HG02943 (cell line): Measurements from ENCODE around the gene LRRC8C.
"Not testable (repeated sequence)": the region's sequence is repeated elsewhere in the genome, so short reads cannot be mapped to it uniquely, and the experiment has no call there.

ENCODE experiments used
- ATAC-seq: cut with Tn5 transposase; IDR thresholded peaks from one replicate; pipeline ENCODE4 v1.9.1; 2021; ENCODE audit warnings: mild to moderate bottlenecking, low read depth, moderate library complexity; ENCODE audit not compliant: unreplicated experiment

LRRC8C gene

DNA sequence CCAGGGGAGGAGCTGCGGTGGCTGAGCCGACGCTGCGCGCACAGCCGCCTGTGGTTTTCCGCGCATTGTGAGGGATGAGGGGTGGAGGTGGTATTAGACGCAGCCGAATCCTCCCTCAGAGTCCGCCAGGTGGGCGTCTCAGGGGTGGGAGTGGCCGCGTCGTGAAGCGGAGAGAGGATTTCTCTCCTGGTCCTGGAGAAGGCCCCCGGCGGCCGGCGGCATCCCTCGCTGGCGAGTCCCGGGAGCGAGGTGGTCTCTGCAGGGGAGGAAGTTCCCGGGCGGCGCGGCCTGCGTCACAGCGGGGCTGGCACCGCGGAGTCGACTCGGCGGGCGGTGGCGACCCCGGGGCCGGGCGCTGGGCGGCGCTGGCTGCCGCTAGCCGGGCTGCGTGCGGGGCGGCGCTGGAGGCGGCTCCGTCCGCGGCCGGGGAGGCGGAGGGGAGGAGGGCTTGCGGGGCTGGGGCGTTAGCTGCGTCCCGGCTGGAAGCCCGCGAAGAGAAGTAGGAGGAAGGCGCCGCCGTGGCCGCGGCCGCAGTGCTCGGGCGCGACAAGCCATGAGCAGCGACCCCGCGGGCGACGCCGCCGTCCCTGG is at the start of gene LRRC8C:
Gene LRRC8C, plus strand, starts transcription at position 464 of the 591 bp plus-strand sequence. CDS start 53,354 bp downstream, outside the sequence.
- ATAC-seq: peak; percentile 79

DNA sequence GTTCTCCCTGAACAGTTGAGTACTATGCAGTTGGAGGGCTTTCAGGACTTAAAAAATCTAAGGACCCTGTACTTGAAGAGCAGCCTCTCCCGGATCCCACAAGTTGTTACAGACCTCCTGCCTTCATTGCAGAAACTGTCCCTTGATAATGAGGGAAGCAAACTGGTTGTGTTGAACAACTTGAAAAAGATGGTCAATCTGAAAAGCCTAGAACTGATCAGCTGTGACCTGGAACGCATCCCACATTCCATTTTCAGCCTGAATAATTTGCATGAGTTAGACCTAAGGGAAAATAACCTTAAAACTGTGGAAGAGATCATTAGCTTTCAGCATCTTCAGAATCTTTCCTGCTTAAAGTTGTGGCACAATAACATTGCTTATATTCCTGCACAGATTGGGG is 48.7 kb upstream of the LRRC8C start:
- no peak for ATAC-seq

DNA sequence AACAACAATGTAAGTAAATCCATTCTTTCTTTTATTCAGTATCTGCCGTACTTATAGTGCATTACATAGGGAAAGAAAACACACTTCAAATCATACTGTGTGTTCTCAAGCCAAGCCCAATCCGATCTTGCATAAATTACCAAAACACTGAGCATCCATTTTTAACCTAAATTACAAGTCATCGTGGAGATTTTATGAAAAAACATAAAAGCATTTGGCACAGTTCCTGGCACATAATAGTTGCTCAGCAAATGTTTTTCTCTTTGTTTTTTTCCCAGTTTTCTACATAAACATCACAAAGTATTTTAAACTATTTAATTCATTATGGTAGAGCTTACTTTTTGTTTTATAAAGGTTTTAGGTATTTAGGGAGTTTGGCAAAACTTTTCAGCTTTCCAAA is 48.1 kb upstream of the LRRC8C start:
- no peak for ATAC-seq

DNA sequence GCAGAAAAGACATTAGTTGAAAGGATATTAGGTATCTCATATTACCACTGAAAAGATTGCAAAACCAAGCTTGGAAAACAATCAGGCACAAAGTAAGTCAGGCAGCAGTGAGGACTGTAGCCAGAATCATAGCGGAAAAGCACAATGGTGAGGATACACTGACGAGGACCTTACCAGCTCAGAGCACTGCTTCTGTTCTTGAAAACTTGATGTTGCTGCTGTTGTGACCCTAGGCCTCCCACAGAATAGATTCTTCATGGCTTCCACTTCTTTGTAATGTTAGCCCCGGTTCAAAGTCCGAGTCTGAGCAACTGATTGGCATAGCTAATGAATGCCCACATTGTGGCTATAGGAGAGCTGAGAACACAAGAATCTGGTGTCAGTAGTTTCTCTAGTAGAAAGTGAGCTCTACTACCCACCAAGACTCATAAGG is 45.2 kb upstream of the LRRC8C start:
- no peak for ATAC-seq

DNA sequence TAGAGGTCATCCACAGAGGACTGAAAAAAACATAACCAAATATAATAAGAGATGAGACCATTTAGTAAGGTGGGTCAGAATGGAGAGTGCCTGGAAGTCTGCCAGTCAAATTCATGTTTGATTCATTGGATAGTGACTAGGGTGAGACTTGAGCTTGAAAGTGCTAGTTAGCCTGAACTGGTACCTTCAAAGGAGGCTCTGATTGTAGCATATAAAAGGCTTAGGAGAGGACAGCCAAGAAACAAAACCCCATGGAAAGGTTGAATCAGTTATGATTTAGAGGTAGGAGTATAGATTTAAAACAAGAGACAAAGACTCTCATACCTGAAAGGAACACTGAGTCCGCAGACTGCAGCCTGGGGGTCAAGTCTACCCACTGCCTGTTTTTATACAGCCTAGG is 44.4 kb upstream of the LRRC8C start:
- ATAC-seq: no peak

DNA sequence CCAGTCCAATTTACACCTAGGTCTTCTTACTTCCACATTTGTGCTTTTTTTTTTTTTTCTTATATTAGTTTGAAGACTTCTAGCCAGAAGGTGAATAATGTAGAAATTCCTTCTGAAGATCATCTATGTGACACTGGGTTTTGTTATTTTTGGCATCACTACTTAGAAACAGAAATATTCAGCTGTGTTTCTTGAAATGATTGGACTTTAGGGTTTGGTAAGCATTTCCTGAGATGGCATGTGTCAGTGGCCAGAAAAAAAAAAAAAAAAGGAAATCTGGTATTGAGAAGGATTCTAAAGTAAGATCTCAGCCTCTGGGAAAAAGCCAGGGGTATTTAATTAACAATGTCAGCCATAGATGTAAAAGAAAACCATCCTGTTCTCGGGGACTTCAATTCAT is 43.4 kb upstream of the LRRC8C start:
- ATAC-seq: no peak

DNA sequence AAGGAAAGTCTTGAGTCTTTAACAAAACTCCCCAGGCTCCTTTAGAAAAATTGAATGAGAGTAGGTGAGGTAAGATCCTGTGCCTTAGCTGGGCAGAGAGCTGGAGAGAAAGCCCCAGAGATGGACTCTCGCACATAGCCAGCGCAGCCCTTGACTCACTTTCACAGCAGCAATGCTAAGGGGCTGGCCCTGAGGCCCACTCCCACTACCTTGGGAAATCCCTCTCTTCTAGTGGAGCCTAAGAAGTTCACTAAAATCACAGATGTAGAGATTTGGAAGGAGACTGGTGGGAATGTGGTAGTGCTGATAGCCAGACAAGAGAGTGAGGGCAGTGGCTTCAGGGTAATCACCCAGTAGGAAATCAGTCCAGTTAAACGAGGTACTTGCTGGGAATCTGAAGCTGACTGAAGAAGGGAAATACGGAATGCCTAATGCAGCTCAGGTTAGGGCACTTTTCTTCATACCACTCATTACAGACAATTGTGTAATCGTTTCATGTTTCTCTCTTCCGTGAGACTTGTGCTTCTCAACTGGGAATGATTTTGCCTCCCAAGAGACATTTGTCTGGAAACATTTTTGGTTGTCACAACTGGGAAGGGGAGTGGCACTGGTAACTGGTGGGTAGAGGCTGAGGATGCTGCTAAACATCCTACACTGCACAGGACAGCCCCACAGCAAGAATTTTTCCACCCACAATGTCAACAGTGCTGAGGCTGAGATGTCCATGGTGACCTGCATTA is 42.4 kb upstream of the LRRC8C start:
- no peak for ATAC-seq

DNA sequence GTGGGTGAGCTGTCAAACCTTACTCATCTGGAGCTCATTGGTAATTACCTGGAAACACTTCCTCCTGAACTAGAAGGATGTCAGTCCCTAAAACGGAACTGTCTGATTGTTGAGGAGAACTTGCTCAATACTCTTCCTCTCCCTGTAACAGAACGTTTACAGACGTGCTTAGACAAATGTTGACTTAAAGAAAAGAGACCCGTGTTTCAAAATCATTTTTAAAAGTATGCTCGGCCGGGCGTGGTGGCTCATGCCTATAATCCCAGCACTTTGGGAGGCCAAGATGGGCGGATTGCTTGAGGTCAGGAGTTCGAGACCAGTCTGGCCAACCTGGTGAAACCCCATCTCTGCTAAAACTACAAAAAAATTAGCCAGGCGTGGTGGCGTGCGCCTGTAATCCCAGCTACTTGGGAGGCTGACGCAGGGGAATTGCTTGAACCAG is 40.0 kb upstream of the LRRC8C start:
- ATAC-seq: not testable (repeated sequence)

DNA sequence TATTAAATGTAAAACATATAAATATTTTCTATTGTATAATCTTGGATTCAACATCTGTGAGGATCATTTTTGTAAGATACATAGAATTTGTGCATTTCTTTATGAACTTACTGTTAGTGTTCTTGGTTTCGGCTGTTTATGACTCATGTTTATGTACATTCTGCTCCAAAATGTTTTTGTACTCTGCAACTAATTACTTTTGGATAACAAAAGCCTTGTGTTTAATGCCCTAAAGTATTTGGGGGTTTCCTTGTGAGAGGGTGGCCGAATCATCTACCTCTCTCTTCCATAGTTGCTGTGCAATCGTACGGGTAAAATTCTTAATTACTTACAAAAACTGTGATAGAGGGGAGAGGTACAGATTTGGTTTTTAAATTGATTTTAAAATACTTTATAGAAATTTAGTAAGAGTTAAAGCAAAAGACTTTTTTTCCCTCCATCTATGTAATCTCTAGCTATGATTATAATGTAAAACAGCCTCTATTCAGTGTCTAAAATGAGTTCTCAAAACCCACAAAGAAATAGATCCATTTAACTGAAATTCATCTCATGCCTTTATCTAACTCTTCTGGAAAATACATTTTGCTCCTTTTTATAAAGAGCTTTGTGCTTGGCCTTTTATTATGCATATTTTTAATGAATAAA is 38.7 kb upstream of the LRRC8C start:
- no peak for ATAC-seq

DNA sequence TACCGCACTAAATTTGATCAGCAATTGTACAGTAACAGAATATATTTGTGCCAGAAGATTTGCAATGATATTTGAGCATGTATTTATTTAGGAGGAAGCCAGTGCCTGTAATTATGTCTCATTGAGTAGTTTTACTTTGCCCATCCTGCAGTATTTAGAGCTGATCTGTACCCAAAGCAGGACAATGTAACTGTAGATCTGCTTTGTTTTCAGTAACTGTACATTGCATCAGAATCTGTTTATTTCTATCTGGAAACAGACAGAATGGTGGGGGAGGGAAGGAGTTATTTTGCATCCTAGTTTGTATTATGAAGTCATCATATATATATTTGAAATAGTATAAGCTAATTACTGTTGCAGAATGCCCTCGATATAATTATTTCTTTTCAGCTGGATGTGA is 36.2 kb upstream of the LRRC8C start:
- no peak for ATAC-seq

DNA sequence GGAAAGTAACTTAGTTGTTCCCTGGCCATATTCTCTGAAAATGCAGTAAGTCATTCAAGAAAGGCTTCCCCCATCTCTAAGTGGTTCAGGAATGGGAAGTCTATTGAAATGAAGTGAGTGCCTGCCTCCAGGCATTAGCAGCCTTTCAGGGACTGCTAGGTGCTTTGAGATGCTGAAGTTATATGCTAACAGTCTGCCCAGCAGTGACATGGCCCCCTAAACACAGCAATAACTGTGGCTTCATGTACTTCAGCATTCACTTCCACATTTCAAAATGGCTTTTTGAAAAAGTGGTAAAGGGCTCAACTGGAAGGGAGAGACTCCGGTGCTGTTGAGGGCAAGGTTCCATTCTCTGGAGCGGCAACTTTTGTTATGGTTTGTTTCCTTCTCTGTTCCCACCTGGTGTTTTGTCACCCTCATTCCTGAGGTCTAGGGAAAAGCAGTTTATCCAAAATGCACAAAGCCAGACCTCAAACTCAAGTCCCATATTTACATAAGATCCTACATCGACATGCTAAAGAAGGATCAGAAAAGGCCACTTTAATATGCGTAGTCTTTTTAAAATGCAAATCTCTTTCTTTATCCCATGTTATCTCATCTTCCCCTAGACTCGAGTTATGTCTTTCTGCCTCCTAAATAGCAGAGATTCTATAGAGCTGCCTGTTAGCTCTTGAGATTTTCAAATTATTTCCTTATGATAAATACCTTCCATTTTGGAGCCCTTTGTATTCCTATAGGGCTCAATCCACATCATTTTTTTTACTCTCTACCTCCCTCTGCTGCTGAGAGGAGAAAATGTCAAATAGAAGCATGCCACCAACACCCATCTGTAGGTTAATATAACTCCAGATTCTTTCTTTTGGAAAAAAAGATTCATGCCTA is 34.2 kb upstream of the LRRC8C start:
- ATAC-seq: no peak

DNA sequence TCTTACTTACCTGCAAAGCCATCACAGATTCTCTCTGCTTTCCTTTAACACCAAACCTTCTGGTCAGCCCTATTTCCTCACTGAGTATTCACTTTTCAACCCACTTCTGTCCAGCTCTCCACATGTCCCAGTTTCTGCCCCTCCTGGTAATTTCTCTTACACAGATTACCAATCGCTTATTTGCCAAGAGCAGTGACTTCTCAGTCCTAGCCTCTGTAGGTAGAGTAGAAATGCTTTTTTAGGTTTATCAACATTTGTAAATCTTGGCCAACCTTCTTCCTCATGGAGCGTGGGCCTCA is 33.6 kb upstream of the LRRC8C start:
- no peak for ATAC-seq

DNA sequence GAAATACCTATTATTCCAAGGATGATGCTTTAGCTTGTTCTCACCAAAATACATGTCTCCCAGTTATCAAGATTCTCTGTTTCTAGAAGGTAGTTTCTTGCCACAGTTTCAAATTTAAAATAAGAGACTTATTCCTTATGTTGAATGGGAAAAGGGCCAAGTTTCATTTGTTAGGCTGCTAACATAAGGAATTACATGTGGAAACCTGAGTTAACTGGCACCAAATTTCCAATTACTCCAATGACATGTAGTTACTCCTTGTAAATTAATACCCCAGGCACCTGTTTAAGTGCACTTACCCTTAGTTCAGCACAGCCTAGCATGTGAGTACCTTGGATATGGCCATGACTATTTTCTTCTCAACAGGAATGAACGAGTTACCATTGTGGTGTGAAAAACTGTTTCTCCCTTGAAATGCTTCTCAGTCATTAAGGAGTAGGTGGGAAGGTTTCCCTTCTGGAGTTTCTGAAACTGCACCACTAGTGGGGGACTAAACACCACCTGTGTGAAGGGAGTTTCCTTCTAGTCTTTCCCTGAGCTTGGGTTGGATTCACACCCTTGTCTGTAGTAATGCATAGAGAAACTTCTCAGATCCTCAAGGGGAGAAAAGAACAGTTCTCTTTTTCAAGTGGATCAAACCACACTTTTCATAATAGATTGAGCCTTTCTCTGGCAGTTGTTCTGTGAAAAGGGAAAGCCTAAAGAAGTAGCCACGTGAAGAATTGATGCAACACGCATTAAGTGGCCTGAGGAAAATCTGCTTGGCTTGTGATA is 32.3 kb upstream of the LRRC8C start:
- no peak for ATAC-seq

DNA sequence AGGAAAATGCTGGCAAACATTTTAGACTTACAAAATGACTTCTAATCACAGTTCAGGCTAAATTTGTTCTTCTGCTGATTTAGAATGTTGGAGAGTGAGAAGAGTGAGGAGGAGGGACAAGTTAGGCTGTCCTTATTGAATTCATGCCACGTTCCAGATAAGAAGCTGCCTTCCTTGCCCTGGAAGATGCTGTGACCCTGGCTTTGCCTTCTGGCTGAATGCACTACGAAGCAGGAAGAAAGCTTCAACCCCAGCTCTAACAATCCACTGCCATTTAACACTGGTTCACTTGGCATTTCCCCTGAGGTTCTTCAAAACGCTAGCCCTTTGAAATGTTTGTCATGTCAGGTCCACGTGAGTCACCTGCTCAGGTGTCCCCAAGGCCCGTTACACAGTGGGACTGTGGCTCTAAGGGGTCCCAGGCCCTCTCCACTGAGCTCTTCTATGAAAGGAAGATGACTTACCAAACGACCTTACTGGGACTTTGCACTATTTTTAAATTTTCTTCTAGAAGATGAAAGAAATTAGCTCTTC is 30.0 kb upstream of the LRRC8C start:
- no peak for ATAC-seq

DNA sequence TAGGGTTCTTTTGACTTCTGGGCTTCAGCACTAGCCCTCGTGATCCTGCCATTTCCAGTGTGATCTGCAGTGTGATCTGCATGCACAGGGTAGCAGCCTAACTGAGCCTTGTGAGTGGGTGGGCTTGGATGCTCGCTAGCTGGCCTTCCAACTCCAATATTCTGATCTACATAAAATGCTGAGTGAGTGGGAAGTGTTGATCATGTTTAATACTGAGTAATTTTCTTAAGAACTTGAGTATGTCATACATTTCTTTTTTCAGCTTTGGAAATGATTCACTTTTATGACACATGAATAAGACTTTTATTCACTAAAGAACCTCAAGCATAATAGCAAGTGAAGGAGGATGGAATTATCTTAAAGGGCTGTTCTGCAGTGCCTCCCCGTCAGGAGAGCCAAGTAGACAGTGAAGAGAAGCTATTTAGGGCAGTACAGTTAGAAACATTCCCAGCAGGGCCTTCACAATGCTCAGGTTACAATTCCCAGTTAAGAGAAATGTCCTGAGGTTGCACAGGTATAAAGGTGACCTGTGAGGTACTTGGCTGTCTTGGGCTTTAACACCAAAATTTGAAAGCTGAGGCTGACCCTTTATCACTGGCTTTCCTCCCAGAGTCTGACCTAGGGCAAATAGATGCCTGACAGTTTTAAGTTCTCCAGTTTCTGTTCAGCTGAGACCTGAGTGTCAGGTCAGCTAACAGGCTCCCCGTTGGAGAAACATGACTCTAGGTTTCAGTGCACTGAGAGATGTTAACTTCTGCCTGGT is 29.1 kb upstream of the LRRC8C start:
- no peak for ATAC-seq

DNA sequence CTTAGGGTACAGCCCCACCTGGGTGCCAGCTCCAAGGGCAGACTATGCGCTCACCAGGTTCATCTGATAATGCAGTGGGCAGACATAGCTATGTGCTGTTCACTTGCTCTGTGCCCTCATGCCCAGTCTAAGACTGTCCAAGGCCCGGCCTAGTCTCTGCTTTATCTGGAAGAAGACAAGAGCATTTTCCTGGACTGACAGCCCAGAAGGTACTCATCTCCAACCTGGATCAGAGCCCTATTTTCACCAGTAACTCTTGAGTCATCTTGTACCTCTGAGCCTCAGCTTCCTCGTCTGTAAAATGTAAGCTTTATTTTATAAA is 28.5 kb upstream of the LRRC8C start:
- no peak for ATAC-seq

DNA sequence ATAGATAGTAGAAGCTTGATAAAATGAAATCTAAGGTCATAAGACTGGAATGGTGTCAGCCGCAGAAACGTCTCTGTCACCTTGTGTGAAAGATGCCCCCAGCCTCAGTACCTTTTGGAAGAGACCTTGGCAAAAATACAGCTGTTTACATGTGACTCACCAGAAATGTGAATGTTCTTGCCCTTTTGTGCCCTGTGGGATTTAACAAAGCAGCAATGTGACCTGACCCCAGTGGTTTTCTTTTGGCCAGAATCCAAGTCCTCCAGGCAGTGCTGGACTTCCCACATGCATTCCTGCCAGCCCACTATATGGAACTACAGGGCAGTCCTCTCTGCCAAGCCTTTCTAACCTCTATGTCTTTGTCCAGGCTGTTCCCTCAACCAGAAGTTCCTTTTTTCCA is 27.2 kb upstream of the LRRC8C start:
- no peak for ATAC-seq

DNA sequence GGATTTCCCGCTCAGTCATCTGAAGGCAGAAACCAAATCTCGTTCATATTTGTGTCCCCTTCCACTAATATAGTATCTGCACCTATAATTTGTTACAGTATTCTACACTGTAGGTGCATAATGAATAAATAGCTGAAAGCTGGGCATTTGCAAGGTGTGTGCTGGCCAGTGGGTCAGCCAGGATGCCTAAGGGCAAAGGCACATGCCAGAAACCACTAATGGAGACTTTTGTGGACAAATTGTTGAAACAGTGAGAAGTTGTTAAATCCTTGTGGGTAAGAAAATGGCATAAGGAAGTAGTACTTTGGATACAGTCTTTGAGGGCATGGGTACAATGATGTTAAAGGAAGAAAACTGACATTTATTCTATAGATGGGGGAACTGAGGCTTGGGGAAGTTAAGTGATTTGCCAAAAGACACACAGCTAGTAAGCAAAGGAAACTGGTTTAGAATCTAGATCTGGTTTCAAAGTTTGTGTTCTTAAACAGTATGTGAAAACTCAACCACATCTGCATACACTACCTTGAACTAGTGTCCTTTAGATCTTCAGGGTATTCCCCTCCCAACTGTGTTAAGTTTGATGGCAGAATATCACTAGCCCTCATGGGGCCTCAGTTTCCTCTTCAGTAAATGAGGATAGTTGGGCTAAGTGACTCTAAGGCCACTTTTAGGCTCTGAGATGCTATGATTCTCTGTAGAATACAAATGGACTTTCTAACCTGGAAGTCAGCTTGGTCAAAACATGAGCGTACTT is 26.5 kb upstream of the LRRC8C start:
- ATAC-seq: no peak

DNA sequence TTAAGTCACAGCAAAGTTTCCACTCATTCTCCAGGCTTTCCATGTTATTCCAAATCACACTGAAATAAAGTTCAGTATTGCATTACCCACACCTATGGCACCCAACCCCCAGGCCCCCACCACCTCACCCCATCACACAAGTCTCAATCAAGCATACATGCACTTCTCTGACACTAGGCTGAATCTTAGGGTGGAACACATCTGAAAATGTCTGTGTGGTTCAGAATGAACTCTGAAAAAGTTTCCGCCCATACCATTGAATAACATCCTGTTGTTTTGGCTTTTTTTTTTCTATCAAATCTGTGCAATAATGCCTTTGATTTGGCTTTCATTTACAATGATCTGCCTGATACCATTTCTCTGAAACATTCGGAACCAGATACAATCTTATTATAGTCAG is 25.8 kb upstream of the LRRC8C start:
- ATAC-seq: no peak
